Subcutaneous abdominal adipose tissue (tissue), 5 donors: Measurements from ENCODE around the gene MLXIP.

ENCODE experiments used
- H3K27ac ChIP-seq: one replicate; pipeline ENCODE4 v1.7.0; 2013; ENCODE audit warnings: low read depth, mild to moderate bottlenecking, inconsistent platforms, low read length, moderate library complexity
- H3K27me3 ChIP-seq, 5 donors: one replicate each; pipeline ENCODE4 v1.7.0; 2013; ENCODE audit warnings: low read length in 5 of 5, inconsistent platforms in 1 of 5; ENCODE audit not compliant: control insufficient read depth in 5 of 5, insufficient read depth in 4 of 5
- H3K36me3 ChIP-seq, 5 donors: one replicate each; pipeline ENCODE4 v1.7.0; 2013; ENCODE audit warnings: low read length in 5 of 5; ENCODE audit not compliant: control insufficient read depth in 5 of 5, insufficient read depth in 5 of 5
- H3K4me1 ChIP-seq, 5 donors: one replicate each; pipeline ENCODE4 v1.7.0; 2013; ENCODE audit warnings: low read length in 5 of 5, mild to moderate bottlenecking in 3 of 5, moderate library complexity in 1 of 5; ENCODE audit not compliant: control insufficient read depth in 5 of 5, insufficient read depth in 5 of 5
- H3K4me3 ChIP-seq, 5 donors: one replicate each; pipeline ENCODE4 v1.7.0; 2013; ENCODE audit warnings: low read length in 5 of 5, low read depth in 1 of 5
- H3K9ac ChIP-seq, 5 donors: one replicate each; pipeline ENCODE4 v1.7.0; 2013; ENCODE audit warnings: low read length in 5 of 5, mild to moderate bottlenecking in 4 of 5, moderate library complexity in 3 of 5
- H3K9me3 ChIP-seq, 5 donors: one replicate each; pipeline ENCODE4 v1.7.0; 2013; ENCODE audit warnings: low read length in 5 of 5; ENCODE audit not compliant: control insufficient read depth in 5 of 5
- donor health status: healthy.
- donor health status: healthy.
- donor health status: healthy.
- donor health status: healthy.
- donor health status: healthy.

MLXIP gene

GRCh38 chr12:122085591-122085990, 7.0 kb downstream of the MLXIP start:
- no peak overlapping the region for H3K27ac ChIP-seq
- no peak overlapping the region for H3K4me3 ChIP-seq
- H3K4me1 ChIP-seq: peaks cover 13 to 75% (median 65%) of the 10 kb centered on the region in 5 donors
- H3K9me3 ChIP-seq: no peaks in the 10 kb centered on the region
- no peak overlapping the region for H3K9ac ChIP-seq
- no peaks in the 10 kb centered on the region for H3K27me3 ChIP-seq
- peaks cover 0 to 18% (median 17%) of the 10 kb centered on the region in 5 donors for H3K36me3 ChIP-seq

- H3K9me3 ChIP-seq: no peaks in the 10 kb centered on the region
- peaks cover 0 to 18% (median 17%) of the 10 kb centered on the region in 5 donors for H3K36me3 ChIP-seq
- peaks cover 11 to 75% (median 65%) of the 10 kb centered on the region in 5 donors for H3K4me1 ChIP-seq
- no peak overlapping the region for H3K9ac ChIP-seq
- no peak overlapping the region for H3K4me3 ChIP-seq
- no peaks in the 10 kb centered on the region for H3K27me3 ChIP-seq
- no peak overlapping the region for H3K27ac ChIP-seq
These were observed 7.6 kb downstream of the MLXIP start for GRCh38 chr12:122086116-122086515.

GRCh38 chr12:122086641-122087285, 8.2 kb downstream of the MLXIP start:
- no peak overlapping the region for H3K27ac ChIP-seq
- no peaks in the 10 kb centered on the region for H3K9me3 ChIP-seq
- peaks cover 0 to 18% (median 17%) of the 10 kb centered on the region in 5 donors for H3K36me3 ChIP-seq
- H3K4me3 ChIP-seq: no peak overlapping the region
- peaks cover 11 to 75% (median 65%) of the 10 kb centered on the region in 5 donors for H3K4me1 ChIP-seq
- peak overlapping the region in 1 of 5 donors; percentile 35 for H3K9ac ChIP-seq
- no peaks in the 10 kb centered on the region for H3K27me3 ChIP-seq

GRCh38 chr12:122087431-122088178, 9.0 kb downstream of the MLXIP start:
- H3K4me3 ChIP-seq: peak overlapping the region in 1 of 5 donors; percentile 18
- H3K27ac ChIP-seq: no peak overlapping the region
- peaks cover 5 to 73% (median 59%) of the 10 kb centered on the region in 5 donors for H3K4me1 ChIP-seq
- H3K9ac ChIP-seq: peak overlapping the region in 2 of 5 donors; percentile 2 to 35
- no peaks in the 10 kb centered on the region for H3K9me3 ChIP-seq
- peaks cover 0 to 18% (median 17%) of the 10 kb centered on the region in 5 donors for H3K36me3 ChIP-seq
- H3K27me3 ChIP-seq: no peaks in the 10 kb centered on the region

GRCh38 chr12:122088179-122088810, 9.7 kb downstream of the MLXIP start:
- Histone ChIP-seq H3K27me3 (no peaks in the 10 kb centered on the region), H3K9ac (peak overlapping the region in 1 of 5 donors; percentile 8), H3K36me3 (peaks cover 0 to 18% (median 17%) of the 10 kb centered on the region in 5 donors), H3K4me3 (peak overlapping the region in 1 of 5 donors; percentile 18), H3K4me1 (peaks cover 5 to 73% (median 57%) of the 10 kb centered on the region in 5 donors), H3K27ac (no peak overlapping the region), H3K9me3 (no peaks in the 10 kb centered on the region)

- Histone ChIP-seq H3K27me3 (no peaks in the 10 kb centered on the region), H3K27ac (no peak overlapping the region), H3K9ac (no peak overlapping the region), H3K36me3 (peaks cover 0 to 14% (median 12%) of the 10 kb centered on the region in 5 donors), H3K4me1 (peaks cover 5 to 67% (median 51%) of the 10 kb centered on the region in 5 donors), H3K4me3 (no peak overlapping the region), H3K9me3 (no peaks in the 10 kb centered on the region)
These were observed 10.5 kb downstream of the MLXIP start for GRCh38 chr12:122089077-122089476.

- Histone ChIP-seq H3K27ac (peak overlapping the region; percentile 43), H3K9ac (peak overlapping the region in 1 of 5 donors; percentile 44), H3K9me3 (no peaks in the 10 kb centered on the region), H3K27me3 (no peaks in the 10 kb centered on the region), H3K36me3 (peaks cover 0 to 2% (median 0%) of the 10 kb centered on the region in 5 donors), H3K4me1 (peaks cover 5 to 73% (median 51%) of the 10 kb centered on the region in 5 donors), H3K4me3 (no peak overlapping the region)
These were observed 12.4 kb downstream of the MLXIP start for GRCh38 chr12:122090759-122091515.

- Histone ChIP-seq H3K9ac (no peak overlapping the region), H3K4me1 (peaks cover 3 to 77% (median 50%) of the 10 kb centered on the region in 5 donors), H3K27ac (no peak overlapping the region)
These were observed 14.7 kb downstream of the MLXIP start for GRCh38 chr12:122093098-122093883.

GRCh38 chr12:122094137-122094734, 15.7 kb downstream of the MLXIP start:
- no peak overlapping the region for H3K4me3 ChIP-seq
- no peak overlapping the region for H3K9ac ChIP-seq
- peaks cover 8 to 78% (median 52%) of the 10 kb centered on the region in 5 donors for H3K4me1 ChIP-seq
- no peaks in the 10 kb centered on the region for H3K9me3 ChIP-seq
- H3K27me3 ChIP-seq: no peaks in the 10 kb centered on the region
- no peaks in the 10 kb centered on the region for H3K36me3 ChIP-seq
- H3K27ac ChIP-seq: no peak overlapping the region

More at GRCh38 chr12:122093098-122093883, 14.7 kb downstream of the MLXIP start:
- H3K27me3 ChIP-seq: no peaks in the 10 kb centered on the region
- peaks cover 0 to 2% (median 0%) of the 10 kb centered on the region in 5 donors for H3K36me3 ChIP-seq
- no peak overlapping the region for H3K4me3 ChIP-seq
- no peaks in the 10 kb centered on the region for H3K9me3 ChIP-seq
